MCF 10A (cell line): Measurements from ENCODE around the gene DOK6. TPM values are rescaled to one million over a fixed set of nuclear protein-coding genes. Genes with fewer than 3 reads are reported as not detected.

ENCODE experiments used
- BruUV-seq: library from RNA; stranded (reverse); fragments of 400-500 nt; replicated peaks from 2 replicates; lab custom pipeline; 2021; lab: Mats Ljungman, UMichigan
- CTCF ChIA-PET: fragments of 300-600 bp; sonication (Branson Sonifier 250); formaldehyde crosslinking; extraction: SDS; loops from one replicate; lab custom pipeline; 2021; ENCODE audit warnings: antibody characterized with exemption, inconsistent platforms; lab: Yijun Ruan, JAX
- POLR2A ChIA-PET: fragments of 300-600, 350-650 bp; sonication (Branson Sonifier 250); formaldehyde crosslinking; extraction: SDS; loops from one replicate; lab custom pipeline; 2020; ENCODE audit warnings: antibody characterized with exemption, inconsistent platforms; lab: Yijun Ruan, JAX
- DNase-seq: peaks from one replicate; pipeline ENCODE4 v3.0.0-alpha.2; 2018; ENCODE audit not compliant: unreplicated experiment
- H3K27ac Mint-ChIP-seq: one replicate; pipeline ENCODE4 v1.8.0; 2022; ENCODE audit warnings: mild to moderate bottlenecking, low read depth, mixed read lengths; ENCODE audit not compliant: unreplicated experiment
- H3K27me3 Mint-ChIP-seq: one replicate; pipeline ENCODE4 v1.8.0; 2022; ENCODE audit warnings: mixed read lengths; ENCODE audit not compliant: insufficient read depth, unreplicated experiment
- H3K36me3 Mint-ChIP-seq: one replicate; pipeline ENCODE4 v1.8.0; 2022; ENCODE audit warnings: mild to moderate bottlenecking, moderate library complexity, mixed read lengths; ENCODE audit not compliant: insufficient read depth, unreplicated experiment
- H3K4me1 Mint-ChIP-seq: one replicate; pipeline ENCODE4 v1.8.0; 2022; ENCODE audit warnings: mixed read lengths; ENCODE audit not compliant: insufficient read depth, unreplicated experiment
- H3K4me3 Mint-ChIP-seq: one replicate; pipeline ENCODE4 v1.8.0; 2022; ENCODE audit warnings: mild to moderate bottlenecking, moderate library complexity, mixed read lengths; ENCODE audit not compliant: unreplicated experiment
- H3K9me3 Mint-ChIP-seq: one replicate; pipeline ENCODE4 v1.8.0; 2022; ENCODE audit warnings: mixed read lengths; ENCODE audit not compliant: unreplicated experiment
- CTCF ChIP-seq: fragments of 200-600 bp; IDR thresholded peaks from one replicate; pipeline ENCODE4 v1.8.0; 2022; ENCODE audit warnings: antibody characterized with exemption, mild to moderate bottlenecking; ENCODE audit not compliant: unreplicated experiment
- intact Hi-C: fragments of 100-400 bp; cut with micrococcal nuclease; formaldehyde crosslinking; loops from 2 replicates; pipeline ENCODE4 v1.14.1; 2022
- total RNA-seq: library from RNA; stranded (reverse); gene quantifications from 2 replicates; pipeline ENCODE4 v1.2.3, GENCODE V29; 2022

The DOK6 gene
- total RNA-seq, 1 experiment from 2014 or later = not detected

- H3K9me3 Mint-ChIP-seq = no peaks in the 10 kb centered on the region
- H3K4me3 Mint-ChIP-seq = no peak overlapping the region
- intact Hi-C loops = no loop called here
- CTCF ChIA-PET = no interaction called here
- no peak overlapping the region for H3K27ac Mint-ChIP-seq
- POLR2A ChIA-PET = interaction anchor here (0.9 kb wide), 1 partner anchor 12 kb away, joined by 3 read pairs; no protein-coding TSS in a partner anchor
- H3K4me1 Mint-ChIP-seq = no peaks in the 10 kb centered on the region
- no peak for DNase-seq
- no TSS peak for BruUV-seq
- H3K36me3 Mint-ChIP-seq = no peaks in the 10 kb centered on the region
- H3K27me3 Mint-ChIP-seq = peaks cover 15% of the 10 kb centered on the region
- no peak for TF ChIP-seq CTCF
Measured at GRCh38 chr18:69755856-69756496, 355.3 kb downstream of the DOK6 start.

- no peak for DNase-seq
- BruUV-seq = no TSS peak
- ChIA-PET POLR2A (no interaction called here), CTCF (interaction anchor here (0.6 to 1.0 kb wide), 3 partner anchors 92 to 677 kb away, joined by 3 read pairs; no protein-coding TSS in a partner anchor)
- Mint-ChIP-seq H3K27ac (no peak overlapping the region), H3K27me3 (peaks cover 22% of the 10 kb centered on the region), H3K4me3 (no peak overlapping the region), H3K4me1 (no peaks in the 10 kb centered on the region), H3K9me3 (no peaks in the 10 kb centered on the region), H3K36me3 (no peaks in the 10 kb centered on the region)
- intact Hi-C loops = no loop called here
- TF ChIP-seq CTCF = no peak
Measured at GRCh38 chr18:69757733-69758132, 357.0 kb downstream of the DOK6 start.

DNA sequence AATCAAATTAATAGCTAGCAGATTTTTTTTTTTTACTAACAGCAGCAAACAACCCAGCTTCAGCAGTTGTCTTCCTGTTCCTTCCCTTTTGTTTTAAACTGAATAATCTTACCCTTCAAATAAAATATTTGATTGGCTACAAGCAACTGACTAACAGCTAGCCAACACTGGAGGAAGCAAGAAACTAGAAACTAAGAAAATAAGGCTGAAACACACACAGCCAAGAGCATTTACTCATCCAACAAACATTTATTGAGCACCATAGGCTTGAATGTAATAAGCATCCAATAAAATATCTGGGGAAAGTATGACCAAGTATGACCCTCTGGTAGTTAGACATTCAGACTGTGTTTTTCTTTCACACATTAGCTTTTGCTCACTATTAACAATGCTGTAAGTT lies 357.8 kb downstream of the DOK6 start:
- Mint-ChIP-seq H3K9me3 (no peaks in the 10 kb centered on the region), H3K4me1 (no peaks in the 10 kb centered on the region), H3K4me3 (no peak overlapping the region), H3K27ac (no peak overlapping the region), H3K36me3 (no peaks in the 10 kb centered on the region), H3K27me3 (peaks cover 14% of the 10 kb centered on the region)
- no TSS peak for BruUV-seq
- intact Hi-C loops = no loop called here
- no peak for TF ChIP-seq CTCF
- DNase-seq = no peak
- ChIA-PET CTCF (interaction anchor here (0.9 to 1.0 kb wide), 2 partner anchors 91 to 115 kb away, joined by 3 read pairs; no protein-coding TSS in a partner anchor), POLR2A (interaction anchor here (0.7 kb wide), 1 partner anchor 142 kb away, joined by 3 read pairs; no protein-coding TSS in a partner anchor)

DNA sequence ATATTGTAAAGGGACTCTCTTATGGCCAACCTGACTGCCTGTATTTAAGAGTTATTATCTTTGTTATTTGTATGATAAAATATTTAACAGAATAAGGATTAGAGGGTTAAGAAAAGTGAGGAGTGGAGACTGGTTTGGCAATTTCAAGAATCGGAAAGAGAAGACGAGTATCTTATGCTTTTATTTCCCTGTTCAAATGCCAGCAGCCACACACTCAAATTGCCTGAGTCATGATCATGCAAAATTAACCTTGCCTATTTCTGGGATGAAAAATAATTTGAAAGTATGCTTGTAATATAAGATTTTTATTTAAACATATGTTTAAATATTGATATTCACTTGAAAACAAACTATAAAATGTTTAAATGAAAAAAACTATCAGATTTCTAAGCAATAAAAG lies 358.4 kb downstream of the DOK6 start:
- H3K27ac Mint-ChIP-seq = no peak overlapping the region
- CTCF ChIA-PET = no interaction called here

More for the DNA sequence above, 358.4 kb downstream of the DOK6 start:
- no peak for DNase-seq
- intact Hi-C loops = no loop called here
- Mint-ChIP-seq H3K4me1 (no peaks in the 10 kb centered on the region), H3K9me3 (no peaks in the 10 kb centered on the region), H3K4me3 (no peak overlapping the region), H3K36me3 (no peaks in the 10 kb centered on the region), H3K27me3 (peaks cover 10% of the 10 kb centered on the region)
- no TSS peak for BruUV-seq
- POLR2A ChIA-PET = no interaction called here
- no peak for TF ChIP-seq CTCF
